IPS-18c (cell line): ENCODE results near the gene PIGU.

Experiments used
- H3K4me3 ChIP-seq: 2 replicates; pipeline ENCODE4 v1.7.0; 2013; ENCODE audit warnings: low read depth, mild to moderate bottlenecking, low read length, moderate library complexity; ENCODE audit not compliant: insufficient read depth
- H3K9me3 ChIP-seq: one replicate; pipeline ENCODE4 v1.6.1; 2013; ENCODE audit warnings: mild to moderate bottlenecking, low read length, moderate library complexity; ENCODE audit not compliant: control insufficient read depth, insufficient read depth

PIGU gene

DNA sequence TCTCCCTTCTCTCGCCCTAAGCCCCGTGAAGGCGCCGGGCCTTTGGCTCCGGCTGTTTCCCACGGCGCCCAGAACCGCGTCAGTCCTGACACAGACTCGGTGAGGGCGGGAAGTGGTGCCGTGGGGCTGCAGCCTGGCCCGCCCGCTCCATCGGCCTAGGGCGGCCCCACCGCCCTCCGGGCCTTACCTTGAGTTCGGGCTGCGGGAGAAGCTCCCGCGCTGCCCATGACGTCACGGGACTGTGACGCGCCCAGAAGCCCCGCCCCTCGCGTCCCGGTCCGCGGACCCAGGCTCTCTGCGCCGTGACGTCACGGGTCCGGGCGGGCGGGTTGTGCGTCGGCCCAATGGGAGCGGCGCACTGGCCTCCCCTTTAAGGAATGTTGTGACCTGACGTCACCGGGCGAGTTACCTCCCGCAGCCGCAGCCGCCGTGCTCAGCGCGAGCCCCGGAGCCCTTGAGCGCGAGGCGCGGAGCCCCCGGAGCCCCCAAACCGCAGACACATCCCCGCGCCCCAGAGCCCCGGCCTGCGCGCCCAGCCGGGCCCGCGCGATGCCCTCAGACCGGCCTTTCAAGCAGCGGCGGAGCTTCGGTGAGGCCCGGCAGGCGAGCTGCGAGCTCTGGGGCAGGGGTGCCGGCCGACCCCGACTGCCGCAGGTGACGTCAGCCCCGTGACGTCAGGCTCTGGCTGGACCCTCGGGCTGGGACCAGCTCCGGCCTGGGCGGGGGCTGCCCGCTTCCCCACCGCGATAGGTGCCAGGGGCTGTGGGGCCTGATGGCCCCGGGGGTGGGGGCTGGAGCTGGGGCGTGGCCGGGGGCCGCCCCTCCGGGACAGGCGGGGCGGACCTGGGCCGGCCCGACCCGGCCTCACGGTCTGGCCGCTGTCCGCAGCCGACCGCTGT lies 118.3 kb downstream of the PIGU start, which contains the start of gene MAP1LC3A:
MAP1LC3A (plus strand) TSS at position 399 of the 899 bp plus-strand sequence; CDS start at position 550, 151 bp downstream.
- H3K9me3 ChIP-seq, result no peaks in the 10 kb centered on the region
- peak within 1 kb of the TSS; percentile 89 for H3K4me3 ChIP-seq

DNA sequence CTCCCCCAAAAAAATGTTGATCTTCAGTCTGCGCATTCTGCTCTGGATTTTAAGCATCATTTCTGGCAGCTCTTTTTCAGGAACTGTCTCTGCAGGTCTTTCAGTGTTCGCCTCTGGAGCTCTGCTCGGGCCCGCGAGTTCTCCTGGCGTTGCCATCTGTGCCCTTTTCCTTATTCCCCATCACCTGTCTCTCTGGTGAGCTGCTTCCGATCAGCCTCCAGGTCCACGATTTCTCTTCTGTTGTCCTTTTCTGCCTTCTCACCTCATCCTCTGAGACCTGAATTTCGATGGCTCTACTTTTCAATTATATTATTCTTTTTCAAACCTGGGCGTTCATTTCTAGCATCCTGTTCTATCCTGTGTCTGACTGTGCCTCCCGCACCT lies 119.0 kb downstream of the PIGU start:
- peaks cover 2% of the 10 kb centered on the region for H3K9me3 ChIP-seq
- peak overlapping the region; percentile 89 for H3K4me3 ChIP-seq

- H3K4me3 ChIP-seq, result no peak overlapping the region
These were observed 123.5 kb downstream of the PIGU start for GRCh38 chr20:34553366-34553867.

DNA sequence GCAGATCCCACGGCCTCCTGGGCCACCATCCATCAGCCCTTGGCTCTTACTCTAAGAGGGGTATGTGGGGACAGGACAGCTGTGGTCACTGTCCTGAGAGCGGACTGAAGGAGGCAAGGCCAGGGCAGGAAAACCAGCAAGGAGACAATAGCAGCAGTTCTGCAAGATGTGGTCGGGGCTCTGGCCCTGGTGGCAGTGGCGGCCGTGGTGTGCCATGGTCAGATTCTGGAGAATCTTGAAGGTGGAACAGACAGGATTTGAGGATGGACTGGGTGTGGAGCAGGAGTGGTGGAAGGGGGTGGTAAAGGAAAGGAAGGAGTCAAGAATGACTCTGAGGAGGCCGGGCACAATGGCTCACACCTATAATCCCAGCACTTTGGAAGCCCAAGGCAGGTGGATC lies 124.3 kb downstream of the PIGU start:
- H3K4me3 ChIP-seq, result no peak overlapping the region
- peaks cover 2% of the 10 kb centered on the region for H3K9me3 ChIP-seq

More at GRCh38 chr20:34553366-34553867, 123.5 kb downstream of the PIGU start:
- peaks cover 2% of the 10 kb centered on the region for H3K9me3 ChIP-seq

GRCh38 chr20:34549929-34550305 lies 127.0 kb downstream of the PIGU start:
- H3K9me3 ChIP-seq, result peaks cover 2% of the 10 kb centered on the region
- H3K4me3 ChIP-seq, result no peak overlapping the region

DNA sequence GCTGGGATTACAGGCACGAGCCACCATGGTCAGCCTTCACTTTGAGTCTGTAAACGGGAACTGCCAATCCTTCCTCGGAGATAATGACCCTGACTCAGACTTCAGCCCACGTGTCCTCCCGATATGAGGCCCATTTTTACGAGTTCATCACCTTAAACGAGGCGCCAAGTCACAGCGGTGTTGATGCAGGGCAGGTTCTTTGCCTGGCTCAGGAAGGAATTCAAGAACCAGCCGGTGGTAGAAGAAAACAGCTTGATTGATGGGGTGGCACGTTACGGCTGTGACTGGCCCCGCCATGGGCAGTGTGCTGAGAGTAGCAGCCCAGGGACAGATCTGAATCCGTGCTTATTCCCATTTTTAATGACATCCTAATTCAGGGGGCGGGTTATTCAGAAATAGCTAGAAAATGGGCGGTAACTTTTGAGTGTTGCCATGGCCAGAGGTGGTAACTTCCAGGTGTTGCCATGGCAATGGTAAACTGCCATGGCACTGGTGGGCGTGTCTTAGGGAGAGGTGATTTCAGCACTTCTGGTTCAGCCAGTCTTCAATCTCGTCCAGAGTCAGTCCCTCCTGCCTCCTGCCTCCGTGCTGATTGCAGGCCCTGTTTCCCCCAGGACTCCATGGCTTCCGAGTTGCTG lies 127.5 kb downstream of the PIGU start:
- no peak overlapping the region for H3K4me3 ChIP-seq

GRCh38 chr20:34547844-34548613 lies 128.9 kb downstream of the PIGU start:
- no peak overlapping the region for H3K4me3 ChIP-seq
- H3K9me3 ChIP-seq, result no peaks in the 10 kb centered on the region

More for the DNA sequence above, 127.5 kb downstream of the PIGU start:
- peaks cover 2% of the 10 kb centered on the region for H3K9me3 ChIP-seq

- no peak overlapping the region for H3K4me3 ChIP-seq
- H3K9me3 ChIP-seq, result no peaks in the 10 kb centered on the region
These were observed 130.1 kb downstream of the PIGU start for GRCh38 chr20:34546751-34547181.

- H3K9me3 ChIP-seq, result peaks cover 2% of the 10 kb centered on the region
- H3K4me3 ChIP-seq, result peak overlapping the region; percentile 34
These were observed 132.6 kb downstream of the PIGU start for GRCh38 chr20:34544109-34544796.

GRCh38 chr20:34543463-34544056 lies 133.3 kb downstream of the PIGU start:
- H3K4me3 ChIP-seq, result no peak overlapping the region
- peaks cover 2% of the 10 kb centered on the region for H3K9me3 ChIP-seq

GRCh38 chr20:34542439-34542838 lies 134.5 kb downstream of the PIGU start:
- Histone ChIP-seq H3K4me3 (no peak overlapping the region), H3K9me3 (peaks cover 2% of the 10 kb centered on the region)

DNA sequence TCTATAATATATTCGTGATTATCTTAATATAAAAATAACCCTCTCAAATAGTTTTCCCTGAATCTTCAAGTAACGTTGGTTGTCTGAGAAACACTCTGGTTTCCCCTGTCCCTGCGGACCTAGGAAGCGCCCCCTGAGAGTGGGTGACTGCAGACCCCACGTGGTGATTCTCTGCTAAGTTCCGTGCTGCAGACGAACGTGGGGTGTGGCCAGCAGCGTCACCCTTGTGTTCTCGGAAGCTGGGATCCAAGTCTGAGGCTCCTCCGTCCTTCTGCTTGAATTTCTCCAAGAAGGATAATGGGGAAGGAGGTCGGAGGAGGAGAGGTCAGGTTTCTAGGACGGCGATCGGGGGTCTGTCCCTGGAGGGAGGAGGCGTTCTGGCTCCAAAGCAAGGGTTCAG lies 135.0 kb downstream of the PIGU start:
- Histone ChIP-seq H3K9me3 (peaks cover 2% of the 10 kb centered on the region), H3K4me3 (no peak overlapping the region)

DNA sequence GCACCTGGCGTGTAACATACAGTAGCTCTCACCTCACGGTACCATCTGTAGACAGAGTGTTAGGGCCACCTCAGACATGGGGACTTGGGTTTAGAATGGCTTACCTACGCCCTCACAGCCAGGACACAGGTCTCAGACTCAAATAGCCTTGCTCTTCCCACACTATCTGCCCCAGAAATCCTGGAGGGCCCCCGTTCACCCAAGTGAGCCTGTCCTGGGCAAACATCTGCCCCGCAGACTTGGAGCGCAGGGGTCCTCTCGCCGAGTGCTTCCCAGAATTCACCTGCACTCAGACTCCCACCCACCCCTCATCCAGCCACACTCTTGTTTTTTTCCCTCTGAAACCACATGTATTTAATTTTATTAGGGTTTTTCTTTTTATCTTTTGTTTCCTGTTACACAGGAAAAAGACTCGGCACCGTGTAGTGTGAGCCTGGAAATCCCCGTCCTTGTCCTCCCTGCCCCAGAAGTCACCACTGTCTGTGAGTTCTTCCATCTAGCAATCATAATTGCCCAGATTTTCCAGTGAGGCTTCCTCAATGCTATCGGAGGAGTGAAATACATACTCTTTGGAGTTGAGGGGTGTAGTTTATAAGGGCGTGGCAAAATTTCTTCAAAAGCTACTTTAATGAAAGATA lies 135.5 kb downstream of the PIGU start:
- Histone ChIP-seq H3K9me3 (peaks cover 2% of the 10 kb centered on the region), H3K4me3 (no peak overlapping the region)

- Histone ChIP-seq H3K9me3 (peaks cover 2% of the 10 kb centered on the region), H3K4me3 (no peak overlapping the region)
These were observed 136.2 kb downstream of the PIGU start for GRCh38 chr20:34540596-34541263.

DNA sequence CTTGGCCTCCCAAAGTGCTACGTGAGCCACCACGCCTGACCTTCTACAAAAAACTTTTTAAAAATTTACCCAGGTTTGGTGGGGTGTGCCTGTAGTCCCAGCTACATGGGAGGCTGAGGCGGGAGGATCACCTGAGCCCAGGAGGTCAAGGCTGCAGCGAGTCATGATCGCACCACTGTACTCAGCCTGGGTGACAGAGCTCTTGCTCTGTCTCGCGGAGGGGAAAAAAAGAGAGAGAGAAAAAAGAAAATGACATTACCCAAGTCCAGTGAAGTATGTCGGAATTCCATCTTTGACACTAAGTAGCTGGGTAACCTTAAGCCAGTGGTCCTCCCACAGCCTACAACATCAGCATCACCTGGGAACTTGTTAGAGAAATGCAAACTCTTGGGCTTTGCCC lies 137.1 kb downstream of the PIGU start:
- H3K4me3 ChIP-seq, result no peak overlapping the region

More for the DNA sequence above, 137.1 kb downstream of the PIGU start:
- H3K9me3 ChIP-seq, result peaks cover 2% of the 10 kb centered on the region
